ENCODE results near the gene RHOT2.

GRCh38 chr16:671353-672131, 3.6 kb downstream of the RHOT2 start:
- no peak for TF ChIP-seq CTCF (IDR thresholded peaks at IDR 0.05)
- TF ChIP-seq ZFX (IDR thresholded peaks at IDR 0.05; ENCODE audit: borderline replicate concordance), result no peak

Data from 22Rv1 (cell line).